Stomach (tissue), 9 donors: ENCODE results near the gene TRIM56. TPM values are rescaled to one million over a fixed set of nuclear protein-coding genes. Genes with fewer than 3 reads are reported as not detected.

Experiments used
- DNase-seq, 2 donors: peaks; one replicate each; pipeline versions ENCODE4 v3.0.0 to v3.0.0-alpha.2; 2013 to 2019
- H3K27ac ChIP-seq, 5 donors: fragments of 200-600 bp in 4 of 5; sonication (generic) in 4 of 5; one replicate each; pipeline ENCODE4 v1.5.1; 2013 to 2019; ENCODE audit warnings: mild to moderate bottlenecking in 1 of 5, moderate library complexity in 1 of 5
- H3K27me3 ChIP-seq, 3 donors: fragments of 200-600 bp; sonication (generic); one replicate each; pipeline ENCODE4 v1.5.1; 2017 to 2019; ENCODE audit warnings: mixed run types in 1 of 3
- H3K36me3 ChIP-seq, 4 donors: fragments of 200-600 bp; sonication (generic); 1 replicate in 3 of 4; 2 replicates in 1 of 4; pipeline ENCODE4 v1.5.1; 2016 to 2019
- H3K4me1 ChIP-seq, 4 donors: fragments of 200-600 bp; sonication (generic); one replicate each; pipeline ENCODE4 v1.5.1; 2016 to 2019
- H3K4me3 ChIP-seq, 4 donors: fragments of 200-600 bp; sonication (generic) in 3 of 4; one replicate each; pipeline ENCODE4 v1.5.1; 2016 to 2019; ENCODE audit warnings: mild to moderate bottlenecking in 1 of 4
- H3K9me3 ChIP-seq, 4 donors: fragments of 200-600 bp; sonication (generic); one replicate each; pipeline ENCODE4 v1.5.1; 2016 to 2019
- CTCF ChIP-seq, 7 experiments: fragments of 450-650 bp in 4 of 7; fragments of 200-600 bp in 3 of 7; sonication (generic) in 3 of 7; IDR thresholded peaks; one replicate each; pipeline ENCODE4 v1.5.1; 2016 to 2019; ENCODE audit warnings: antibody characterized with exemption in 7 of 7, control low read depth in 2 of 7, mild to moderate bottlenecking in 1 of 7
- EP300 ChIP-seq: sonication (generic); formaldehyde crosslinking; IDR thresholded peaks from one replicate; pipeline ENCODE4 v1.6.1; 2017; ENCODE audit warnings: antibody characterized with exemption
- POLR2A ChIP-seq, 4 donors: fragments of 450-650 bp; IDR thresholded peaks; one replicate each; pipeline ENCODE4 v1.6.1; 2016; ENCODE audit warnings: antibody characterized with exemption in 4 of 4, control low read depth in 2 of 4, mild to moderate bottlenecking in 1 of 4, moderate library complexity in 1 of 4
- POLR2AphosphoS5 ChIP-seq, 3 donors: sonication (generic); formaldehyde crosslinking; IDR thresholded peaks; one replicate each; pipeline ENCODE4 v1.6.1; 2016; ENCODE audit warnings: antibody characterized with exemption in 3 of 3
- WGBS, 5 donors: extraction: QIAGEN DNeasy Blood & Tissue Kit in 3 of 5; methylation state at CpG; one replicate each; pipeline versions ENCODE4 v1.1.5 to v1.1.7; 2013 to 2018; 5-methylcytosine and 5-hydroxymethylcytosine counted together
- intact Hi-C: fragments of 100-400 bp; cut with DNase I; formaldehyde crosslinking; loops from one replicate; pipeline ENCODE4 v1.15.1; 2023; ENCODE audit warnings: low total_unique reads
- polyA plus RNA-seq, 3 donors: library from polyadenylated mRNA; stranded (reverse); fragments of 200-250 nt; gene quantifications; one replicate each; pipeline ENCODE4 v1.2.3, GENCODE V29; 2013
- total RNA-seq, 5 donors: library from RNA; depleted of rRNA; stranded (reverse); fragments of >200 nt; gene quantifications; one replicate each; pipeline versions ENCODE4 v1.1.0 to v1.2.3, GENCODE V29; 2014 to 2016
- donor health status: healthy with polysubstance abuse.
- donor health status: Bipolar disorder and iron deficiency.
- donor health status: healthy.

TRIM56 gene
- total and polyA plus RNA-seq, 8 donors: 7.5 to 41.1 (median 17.5) TPM

- intact Hi-C loops: no loop called here
- Histone ChIP-seq H3K36me3 (no peaks in the 10 kb centered on the region), H3K4me1 (peaks cover 30 to 59% (median 35%) of the 10 kb centered on the region in 4 donors), H3K4me3 (peak overlapping the region in 1 of 4 donors; percentile 40), H3K27me3 (peaks cover 0 to 29% (median 0%) of the 10 kb centered on the region in 3 donors), H3K27ac (peak overlapping the region in 4 of 5 donors; percentile 75 to 91 (median 87)), H3K9me3 (no peaks in the 10 kb centered on the region)
- WGBS, 5 donors: 89 to 94% (median 91%) methylated on average over 11 of the region's 11 CpGs
- DNase-seq: no peak
- TF ChIP-seq POLR2AphosphoS5 (IDR thresholded peaks at IDR 0.05) (no peak), CTCF (IDR thresholded peaks at IDR 0.05) (no peak), EP300 (no peak), POLR2A (IDR thresholded peaks at IDR 0.05) (no peak)
These were observed 37.8 kb downstream of the TRIM56 start for GRCh38 chr7:101122933-101123702.

GRCh38 chr7:101123703-101124068 lies 38.4 kb downstream of the TRIM56 start:
- Histone ChIP-seq H3K36me3 (no peaks in the 10 kb centered on the region), H3K27ac (peak overlapping the region in 1 of 5 donors; percentile 90), H3K4me1 (peaks cover 30 to 55% (median 35%) of the 10 kb centered on the region in 4 donors), H3K4me3 (no peak overlapping the region), H3K27me3 (peaks cover 0 to 29% (median 0%) of the 10 kb centered on the region in 3 donors), H3K9me3 (no peaks in the 10 kb centered on the region)
- TF ChIP-seq CTCF (IDR thresholded peaks at IDR 0.05): no peak
- TF ChIP-seq POLR2A (IDR thresholded peaks at IDR 0.05): no peak
- TF ChIP-seq EP300: no peak
- TF ChIP-seq POLR2AphosphoS5 (IDR thresholded peaks at IDR 0.05): no peak
- intact Hi-C loops: no loop called here
- no peak for DNase-seq
- WGBS, 5 donors: 74 to 97% (median 85%) methylated on average over 3 of the region's 3 CpGs

- H3K27ac ChIP-seq: peak overlapping the region in 4 of 5 donors; percentile 54 to 81 (median 58)
- intact Hi-C loops: no loop called here
- DNase-seq: peak in 1 of 2 donors; percentile 73
- no peaks in the 10 kb centered on the region for H3K9me3 ChIP-seq
- no peaks in the 10 kb centered on the region for H3K36me3 ChIP-seq
- H3K4me1 ChIP-seq: peaks cover 30 to 55% (median 35%) of the 10 kb centered on the region in 4 donors
- TF ChIP-seq EP300 (no peak), POLR2A (IDR thresholded peaks at IDR 0.05) (no peak), CTCF (IDR thresholded peaks at IDR 0.05) (no peak), POLR2AphosphoS5 (IDR thresholded peaks at IDR 0.05) (peak in 1 of 3 donors; percentile 16)
- H3K4me3 ChIP-seq: no peak overlapping the region
- peaks cover 0 to 29% (median 0%) of the 10 kb centered on the region in 3 donors for H3K27me3 ChIP-seq
- 23 to 47% (median 29%) methylated on average over 7 of the region's 7 CpGs for WGBS, 5 donors
These were observed 39.2 kb downstream of the TRIM56 start for GRCh38 chr7:101124376-101125056.

- DNase-seq: peak; percentile 27 to 73
- intact Hi-C loops: no loop called here
- Histone ChIP-seq H3K27ac (peak overlapping the region; percentile 30 to 81 (median 70)), H3K4me1 (peaks cover 30 to 55% (median 35%) of the 10 kb centered on the region in 4 donors), H3K36me3 (peaks cover 0 to 10% (median 0%) of the 10 kb centered on the region in 4 donors), H3K27me3 (peaks cover 0 to 28% (median 0%) of the 10 kb centered on the region in 3 donors), H3K4me3 (peak overlapping the region in 2 of 4 donors; percentile 13 to 37), H3K9me3 (no peaks in the 10 kb centered on the region)
- TF ChIP-seq EP300 (no peak), CTCF (IDR thresholded peaks at IDR 0.05) (no peak), POLR2A (IDR thresholded peaks at IDR 0.05) (no peak), POLR2AphosphoS5 (IDR thresholded peaks at IDR 0.05) (no peak)
- 20 to 30% (median 25%) methylated on average over 15 of the region's 15 CpGs for WGBS, 5 donors
These were observed 40.8 kb downstream of the TRIM56 start for GRCh38 chr7:101125989-101126650.
